Measurements from ENCODE around the gene NFIA.
A peak's percentile ranks its signal among the peaks of the same experiment; 100 is the strongest.

NFIA gene

DNA sequence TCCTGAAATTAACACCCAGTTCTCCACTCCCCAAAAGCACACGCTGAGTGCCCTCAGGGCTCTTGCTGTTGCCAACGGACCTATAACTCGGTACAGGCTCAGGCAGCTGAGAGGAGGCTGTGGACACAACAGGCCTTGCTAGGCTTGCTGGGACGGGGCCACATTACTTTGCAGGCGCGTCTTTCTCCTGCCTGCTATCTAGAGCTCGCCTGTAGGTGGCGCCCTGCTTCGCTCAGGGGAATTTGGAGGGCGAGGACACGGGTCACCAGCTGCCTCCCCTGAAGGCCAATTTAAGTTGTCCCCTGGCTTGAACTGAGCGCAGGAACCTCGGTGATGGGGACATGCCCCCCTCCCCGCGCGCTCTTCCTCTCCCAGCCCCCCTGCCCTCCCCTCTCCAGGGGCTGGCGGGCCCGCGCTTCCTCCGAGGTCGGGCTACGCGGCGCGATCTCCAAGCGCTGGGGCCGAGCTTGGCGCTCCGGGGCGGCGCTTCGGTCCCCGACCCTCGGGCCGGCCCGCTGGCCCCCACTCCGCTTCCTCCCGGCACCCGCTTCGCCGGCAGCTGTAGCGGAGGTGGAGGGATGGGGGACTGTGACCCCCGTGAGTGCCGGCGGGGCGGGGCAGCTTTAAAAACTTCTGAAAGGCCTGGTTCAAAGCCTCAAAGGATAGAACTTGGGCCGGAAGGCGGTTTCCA is 32.4 kb upstream of the NFIA start (continued):
- no peak; the same call in 1 of the 2 replicates for TF ChIP-seq OSR2 (tag by site-specific recombination; IDR thresholded peaks at IDR 0.05)
- no peak for TF ChIP-seq ZNF266 (tag by site-specific recombination; IDR thresholded peaks at IDR 0.05; ENCODE audit: low read depth)
- peak; percentile 58; the same call in 1 of the 2 replicates for TF ChIP-seq ZNF24 (tag by site-specific recombination; IDR thresholded peaks at IDR 0.05)
- TF ChIP-seq ZNF561 (tag by site-specific recombination; IDR thresholded peaks at IDR 0.05; ENCODE audit: borderline replicate concordance), result no peak
- TF ChIP-seq ZNF560 (tag by site-specific recombination; IDR thresholded peaks at IDR 0.05; ENCODE audit: borderline replicate concordance), result no peak
- TF ChIP-seq, protein P1, sequence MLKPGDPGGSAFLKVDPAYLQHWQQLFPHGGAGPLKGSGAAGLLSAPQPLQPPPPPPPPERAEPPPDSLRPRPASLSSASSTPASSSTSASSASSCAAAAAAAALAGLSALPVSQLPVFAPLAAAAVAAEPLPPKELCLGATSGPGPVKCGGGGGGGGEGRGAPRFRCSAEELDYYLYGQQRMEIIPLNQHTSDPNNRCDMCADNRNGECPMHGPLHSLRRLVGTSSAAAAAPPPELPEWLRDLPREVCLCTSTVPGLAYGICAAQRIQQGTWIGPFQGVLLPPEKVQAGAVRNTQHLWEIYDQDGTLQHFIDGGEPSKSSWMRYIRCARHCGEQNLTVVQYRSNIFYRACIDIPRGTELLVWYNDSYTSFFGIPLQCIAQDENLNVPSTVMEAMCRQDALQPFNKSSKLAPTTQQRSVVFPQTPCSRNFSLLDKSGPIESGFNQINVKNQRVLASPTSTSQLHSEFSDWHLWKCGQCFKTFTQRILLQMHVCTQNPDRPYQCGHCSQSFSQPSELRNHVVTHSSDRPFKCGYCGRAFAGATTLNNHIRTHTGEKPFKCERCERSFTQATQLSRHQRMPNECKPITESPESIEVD (tag by site-specific recombination; IDR thresholded peaks at IDR 0.05), result no peak
- TF ChIP-seq ZNF677 (tag by site-specific recombination; IDR thresholded peaks at IDR 0.05), result no peak
- TF ChIP-seq ZNF510 (tag by site-specific recombination; IDR thresholded peaks at IDR 0.05; ENCODE audit: insufficient replicate concordance), result no peak
- TF ChIP-seq ZNF175 (tag by site-specific recombination; IDR thresholded peaks at IDR 0.05), result no peak
- TF ChIP-seq ZNF670 (tag by site-specific recombination; IDR thresholded peaks at IDR 0.05; ENCODE audit: low read depth), result no peak
- no peak for TF ChIP-seq ZNF274 (IDR thresholded peaks at IDR 0.05; ENCODE audit: low read length)
- TF ChIP-seq ZNF274 (tag by site-specific recombination; IDR thresholded peaks at IDR 0.05; ENCODE audit: borderline replicate concordance), result no peak
- TF ChIP-seq, protein P2, sequence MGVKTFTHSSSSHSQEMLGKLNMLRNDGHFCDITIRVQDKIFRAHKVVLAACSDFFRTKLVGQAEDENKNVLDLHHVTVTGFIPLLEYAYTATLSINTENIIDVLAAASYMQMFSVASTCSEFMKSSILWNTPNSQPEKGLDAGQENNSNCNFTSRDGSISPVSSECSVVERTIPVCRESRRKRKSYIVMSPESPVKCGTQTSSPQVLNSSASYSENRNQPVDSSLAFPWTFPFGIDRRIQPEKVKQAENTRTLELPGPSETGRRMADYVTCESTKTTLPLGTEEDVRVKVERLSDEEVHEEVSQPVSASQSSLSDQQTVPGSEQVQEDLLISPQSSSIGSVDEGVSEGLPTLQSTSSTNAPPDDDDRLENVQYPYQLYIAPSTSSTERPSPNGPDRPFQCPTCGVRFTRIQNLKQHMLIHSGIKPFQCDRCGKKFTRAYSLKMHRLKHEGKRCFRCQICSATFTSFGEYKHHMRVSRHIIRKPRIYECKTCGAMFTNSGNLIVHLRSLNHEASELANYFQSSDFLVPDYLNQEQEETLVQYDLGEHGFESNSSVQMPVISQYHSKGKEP (tag by site-specific recombination; IDR thresholded peaks at IDR 0.05), result no peak; the same call in 1 of the 2 replicates
- no peak for TF ChIP-seq ZNF623 (tag by site-specific recombination; IDR thresholded peaks at IDR 0.05)
- TF ChIP-seq, protein P3, sequence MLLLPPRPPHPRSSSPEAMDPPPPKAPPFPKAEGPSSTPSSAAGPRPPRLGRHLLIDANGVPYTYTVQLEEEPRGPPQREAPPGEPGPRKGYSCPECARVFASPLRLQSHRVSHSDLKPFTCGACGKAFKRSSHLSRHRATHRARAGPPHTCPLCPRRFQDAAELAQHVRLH (tag by site-specific recombination; IDR thresholded peaks at IDR 0.05), result no peak
- TF ChIP-seq REPIN1 (tag by site-specific recombination; IDR thresholded peaks at IDR 0.05; ENCODE audit: low read depth), result no peak
- 0 out of 2 replicates have a peak, but pooled peaks have one; percentile 32 for TF ChIP-seq ZNF391 (tag by site-specific recombination; IDR thresholded peaks at IDR 0.05; ENCODE audit: borderline replicate concordance, low read depth)
- no peak for TF ChIP-seq ZNF146 (tag by site-specific recombination; IDR thresholded peaks at IDR 0.05)
- TF ChIP-seq ZNF140 (tag by site-specific recombination; IDR thresholded peaks at IDR 0.05), result no peak
- peak; percentile 60; the same call in 1 of the 2 replicates for TF ChIP-seq KLF16 (tag by site-specific recombination; IDR thresholded peaks at IDR 0.05)
- TF ChIP-seq EGR2 (tag by site-specific recombination; IDR thresholded peaks at IDR 0.05; ENCODE audit: low read depth), result no peak
- no peak for TF ChIP-seq ZNF707 (tag by site-specific recombination; IDR thresholded peaks at IDR 0.05)
- TF ChIP-seq TRIM28 (IDR thresholded peaks at IDR 0.05; ENCODE audit: borderline replicate concordance, low read length), result peak; percentile 86; the same call in 1 of the 2 replicates
- no peak for TF ChIP-seq ZNF701 (tag by site-specific recombination; IDR thresholded peaks at IDR 0.05)
- TF ChIP-seq ZNF654 (tag by site-specific recombination; IDR thresholded peaks at IDR 0.05; ENCODE audit: low read depth), result peak; percentile 59
- TF ChIP-seq ZNF433 (tag by site-specific recombination; IDR thresholded peaks at IDR 0.05; ENCODE audit: low read depth), result no peak
- no peak for TF ChIP-seq ZNF626 (tag by site-specific recombination; IDR thresholded peaks at IDR 0.05)
- TF ChIP-seq, protein P4, sequence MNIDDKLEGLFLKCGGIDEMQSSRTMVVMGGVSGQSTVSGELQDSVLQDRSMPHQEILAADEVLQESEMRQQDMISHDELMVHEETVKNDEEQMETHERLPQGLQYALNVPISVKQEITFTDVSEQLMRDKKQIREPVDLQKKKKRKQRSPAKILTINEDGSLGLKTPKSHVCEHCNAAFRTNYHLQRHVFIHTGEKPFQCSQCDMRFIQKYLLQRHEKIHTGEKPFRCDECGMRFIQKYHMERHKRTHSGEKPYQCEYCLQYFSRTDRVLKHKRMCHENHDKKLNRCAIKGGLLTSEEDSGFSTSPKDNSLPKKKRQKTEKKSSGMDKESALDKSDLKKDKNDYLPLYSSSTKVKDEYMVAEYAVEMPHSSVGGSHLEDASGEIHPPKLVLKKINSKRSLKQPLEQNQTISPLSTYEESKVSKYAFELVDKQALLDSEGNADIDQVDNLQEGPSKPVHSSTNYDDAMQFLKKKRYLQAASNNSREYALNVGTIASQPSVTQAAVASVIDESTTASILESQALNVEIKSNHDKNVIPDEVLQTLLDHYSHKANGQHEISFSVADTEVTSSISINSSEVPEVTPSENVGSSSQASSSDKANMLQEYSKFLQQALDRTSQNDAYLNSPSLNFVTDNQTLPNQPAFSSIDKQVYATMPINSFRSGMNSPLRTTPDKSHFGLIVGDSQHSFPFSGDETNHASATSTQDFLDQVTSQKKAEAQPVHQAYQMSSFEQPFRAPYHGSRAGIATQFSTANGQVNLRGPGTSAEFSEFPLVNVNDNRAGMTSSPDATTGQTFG (tag by site-specific recombination; IDR thresholded peaks at IDR 0.05; ENCODE audit: borderline replicate concordance), result no peak
- 0 out of 2 replicates have a peak, but pooled peaks have one; percentile 18 for TF ChIP-seq ZBTB21 (tag by site-specific recombination; IDR thresholded peaks at IDR 0.05)
- TF ChIP-seq, protein P5, sequence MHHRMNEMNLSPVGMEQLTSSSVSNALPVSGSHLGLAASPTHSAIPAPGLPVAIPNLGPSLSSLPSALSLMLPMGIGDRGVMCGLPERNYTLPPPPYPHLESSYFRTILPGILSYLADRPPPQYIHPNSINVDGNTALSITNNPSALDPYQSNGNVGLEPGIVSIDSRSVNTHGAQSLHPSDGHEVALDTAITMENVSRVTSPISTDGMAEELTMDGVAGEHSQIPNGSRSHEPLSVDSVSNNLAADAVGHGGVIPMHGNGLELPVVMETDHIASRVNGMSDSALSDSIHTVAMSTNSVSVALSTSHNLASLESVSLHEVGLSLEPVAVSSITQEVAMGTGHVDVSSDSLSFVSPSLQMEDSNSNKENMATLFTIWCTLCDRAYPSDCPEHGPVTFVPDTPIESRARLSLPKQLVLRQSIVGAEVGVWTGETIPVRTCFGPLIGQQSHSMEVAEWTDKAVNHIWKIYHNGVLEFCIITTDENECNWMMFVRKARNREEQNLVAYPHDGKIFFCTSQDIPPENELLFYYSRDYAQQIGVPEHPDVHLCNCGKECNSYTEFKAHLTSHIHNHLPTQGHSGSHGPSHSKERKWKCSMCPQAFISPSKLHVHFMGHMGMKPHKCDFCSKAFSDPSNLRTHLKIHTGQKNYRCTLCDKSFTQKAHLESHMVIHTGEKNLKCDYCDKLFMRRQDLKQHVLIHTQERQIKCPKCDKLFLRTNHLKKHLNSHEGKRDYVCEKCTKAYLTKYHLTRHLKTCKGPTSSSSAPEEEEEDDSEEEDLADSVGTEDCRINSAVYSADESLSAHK (tag by site-specific recombination; IDR thresholded peaks at IDR 0.05), result no peak

Data from HEK293 (cell line).